ENCODE results near the gene SDR39U1.

The SDR39U1 gene

GRCh38 chr14:24401810-24402702 lies 40.5 kb downstream of the SDR39U1 start:
- H3K27ac Mint-ChIP-seq: no peak overlapping the region
- no peaks in the 10 kb centered on the region for H3K36me3 Mint-ChIP-seq (ENCODE audit: low read depth)
- intact Hi-C loops (cut with micrococcal nuclease): no loop called here
- H3K4me1 Mint-ChIP-seq (ENCODE audit: low read depth): peaks cover 29% of the 10 kb centered on the region
- no peaks in the 10 kb centered on the region for H3K9me3 Mint-ChIP-seq
- peaks cover 12% of the 10 kb centered on the region for H3K27me3 Mint-ChIP-seq
- H3K4me3 Mint-ChIP-seq: no peak overlapping the region

- Mint-ChIP-seq H3K36me3 (ENCODE audit: low read depth) (no peaks in the 10 kb centered on the region), H3K27ac (peak overlapping the region; percentile 40), H3K27me3 (peaks cover 14% of the 10 kb centered on the region), H3K4me1 (ENCODE audit: low read depth) (peaks cover 44% of the 10 kb centered on the region), H3K9me3 (no peaks in the 10 kb centered on the region), H3K4me3 (no peak overlapping the region)
- intact Hi-C loops (cut with micrococcal nuclease): no loop called here
Observed at GRCh38 chr14:24399999-24400718, 42.4 kb downstream of the SDR39U1 start.

GRCh38 chr14:24399447-24399822 lies 43.1 kb downstream of the SDR39U1 start:
- H3K4me3 Mint-ChIP-seq: peak overlapping the region; percentile 59
- H3K27ac Mint-ChIP-seq: peak overlapping the region; percentile 40
- H3K27me3 Mint-ChIP-seq: peaks cover 14% of the 10 kb centered on the region
- H3K4me1 Mint-ChIP-seq (ENCODE audit: low read depth): peaks cover 44% of the 10 kb centered on the region
- intact Hi-C loops (cut with micrococcal nuclease): no loop called here
- no peaks in the 10 kb centered on the region for H3K36me3 Mint-ChIP-seq (ENCODE audit: low read depth)
- no peaks in the 10 kb centered on the region for H3K9me3 Mint-ChIP-seq

- Mint-ChIP-seq H3K4me1 (ENCODE audit: low read depth) (peaks cover 44% of the 10 kb centered on the region), H3K27ac (peak within 1 kb of the TSS; percentile 40), H3K36me3 (ENCODE audit: low read depth) (no peaks in the 10 kb centered on the region), H3K27me3 (peaks cover 14% of the 10 kb centered on the region), H3K9me3 (no peaks in the 10 kb centered on the region), H3K4me3 (peak within 1 kb of the TSS; percentile 59)
- intact Hi-C loops (cut with micrococcal nuclease): no loop called here
Observed at GRCh38 chr14:24398653-24399446, 43.7 kb downstream of the SDR39U1 start, which contains the start of gene NYNRIN. TSS of gene NYNRIN (plus strand) at chr14:24399003. CDS start at chr14:24399247, 244 bp downstream.

- Mint-ChIP-seq H3K36me3 (ENCODE audit: low read depth) (no peaks in the 10 kb centered on the region), H3K4me3 (no peak overlapping the region), H3K27ac (no peak overlapping the region), H3K9me3 (no peaks in the 10 kb centered on the region), H3K27me3 (peaks cover 14% of the 10 kb centered on the region), H3K4me1 (ENCODE audit: low read depth) (peaks cover 44% of the 10 kb centered on the region)
- intact Hi-C loops (cut with micrococcal nuclease): no loop called here
Observed at GRCh38 chr14:24398293-24398652, 44.3 kb downstream of the SDR39U1 start.

- H3K9me3 Mint-ChIP-seq: no peaks in the 10 kb centered on the region
- intact Hi-C loops (cut with micrococcal nuclease): no loop called here
- peaks cover 14% of the 10 kb centered on the region for H3K27me3 Mint-ChIP-seq
- no peaks in the 10 kb centered on the region for H3K36me3 Mint-ChIP-seq (ENCODE audit: low read depth)
- no peak overlapping the region for H3K27ac Mint-ChIP-seq
- H3K4me1 Mint-ChIP-seq (ENCODE audit: low read depth): peaks cover 44% of the 10 kb centered on the region
- H3K4me3 Mint-ChIP-seq: no peak overlapping the region
Observed at GRCh38 chr14:24397639-24398292, 44.8 kb downstream of the SDR39U1 start.

GRCh38 chr14:24395609-24396582 lies 46.7 kb downstream of the SDR39U1 start:
- H3K4me3 Mint-ChIP-seq: no peak overlapping the region
- H3K4me1 Mint-ChIP-seq (ENCODE audit: low read depth): peaks cover 57% of the 10 kb centered on the region
- no peaks in the 10 kb centered on the region for H3K9me3 Mint-ChIP-seq
- intact Hi-C loops (cut with micrococcal nuclease): no loop called here
- no peaks in the 10 kb centered on the region for H3K36me3 Mint-ChIP-seq (ENCODE audit: low read depth)
- H3K27me3 Mint-ChIP-seq: peaks cover 20% of the 10 kb centered on the region
- H3K27ac Mint-ChIP-seq: no peak overlapping the region

DNA sequence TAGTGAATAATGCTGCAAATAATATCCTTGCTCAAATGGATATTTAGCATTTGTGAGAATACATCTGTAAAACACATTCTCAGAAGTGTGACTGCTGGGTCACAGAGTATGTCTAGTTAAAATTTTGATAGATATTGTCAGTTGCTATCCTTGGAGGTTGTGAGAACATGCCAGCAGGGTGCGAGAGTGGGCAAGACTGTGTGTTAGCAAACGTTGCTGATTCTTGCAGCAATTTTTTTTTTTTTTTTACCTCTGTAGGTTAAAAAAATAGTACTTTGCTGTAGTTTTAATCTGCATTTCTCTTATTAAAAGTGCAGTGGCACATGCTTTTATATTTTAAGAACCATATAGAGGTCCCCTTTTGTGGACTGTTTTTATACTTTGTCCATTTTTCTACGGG lies 48.3 kb downstream of the SDR39U1 start:
- H3K4me1 Mint-ChIP-seq (ENCODE audit: low read depth): peaks cover 49% of the 10 kb centered on the region
- peaks cover 9% of the 10 kb centered on the region for H3K27me3 Mint-ChIP-seq
- no peak overlapping the region for H3K27ac Mint-ChIP-seq
- no peaks in the 10 kb centered on the region for H3K36me3 Mint-ChIP-seq (ENCODE audit: low read depth)
- intact Hi-C loops (cut with micrococcal nuclease): no loop called here
- no peak overlapping the region for H3K4me3 Mint-ChIP-seq
- no peaks in the 10 kb centered on the region for H3K9me3 Mint-ChIP-seq

- intact Hi-C loops (cut with micrococcal nuclease): no loop called here
- H3K4me1 Mint-ChIP-seq (ENCODE audit: low read depth): peaks cover 39% of the 10 kb centered on the region
- peaks cover 9% of the 10 kb centered on the region for H3K27me3 Mint-ChIP-seq
- no peaks in the 10 kb centered on the region for H3K36me3 Mint-ChIP-seq (ENCODE audit: low read depth)
- no peaks in the 10 kb centered on the region for H3K9me3 Mint-ChIP-seq
- H3K27ac Mint-ChIP-seq: no peak overlapping the region
- H3K4me3 Mint-ChIP-seq: no peak overlapping the region
Observed at GRCh38 chr14:24392325-24393091, 50.1 kb downstream of the SDR39U1 start.

- no peaks in the 10 kb centered on the region for H3K9me3 Mint-ChIP-seq
- no peaks in the 10 kb centered on the region for H3K36me3 Mint-ChIP-seq (ENCODE audit: low read depth)
- intact Hi-C loops (cut with micrococcal nuclease): no loop called here
- H3K4me3 Mint-ChIP-seq: no peak overlapping the region
- peaks cover 8% of the 10 kb centered on the region for H3K27me3 Mint-ChIP-seq
- no peak overlapping the region for H3K27ac Mint-ChIP-seq
- peaks cover 25% of the 10 kb centered on the region for H3K4me1 Mint-ChIP-seq (ENCODE audit: low read depth)
Observed at GRCh38 chr14:24390701-24391468, 51.7 kb downstream of the SDR39U1 start.

Measured in dendritic cell treated with granulocyte-macrophage colony-stimulating factor and Interleukin-4, amounts not matched to agents 40 ng/mL and 50 ng/mL, for 4 days (primary cell).